IMR-90 (cell line): Measurements from ENCODE around the gene KLHL29. TPM values are rescaled to one million over a fixed set of nuclear protein-coding genes. Genes with fewer than 3 reads are reported as not detected.

Source experiments
- ATAC-seq: fragments of 200-7000 bp; cut with Tn5 transposase; 2 replicates; pipeline ENCODE4 v1.9.1; 2020; ENCODE audit warnings: low read depth, mild to moderate bottlenecking, moderate library complexity
- BruUV-seq: library from RNA; stranded (reverse); fragments of 400-500 nt; replicated peaks from 2 replicates; lab custom pipeline; 2021; lab: Mats Ljungman, UMichigan
- CTCF ChIA-PET: fragments of 300-600 bp; formaldehyde crosslinking; extraction: SDS; loops from one replicate; lab custom pipeline; 2021; ENCODE audit warnings: antibody characterized with exemption; lab: Yijun Ruan, JAX
- POLR2A ChIA-PET: fragments of 300-600 bp; sonication (Branson Sonifier 250); formaldehyde crosslinking; loops from one replicate; lab custom pipeline; 2022; ENCODE audit warnings: antibody characterized with exemption; ENCODE audit not compliant: unreplicated experiment; lab: Charles Lee
- DNase-seq: peaks from one replicate; pipeline ENCODE4 v3.0.0; 2013
- H2AFZ ChIP-seq: replicated peaks from 2 replicates; pipeline ENCODE3; 2013; ENCODE audit warnings: low read length, mild to moderate bottlenecking; ENCODE audit not compliant: poor library complexity
- H2AK5ac ChIP-seq: 2 replicates; pipeline ENCODE4 v1.6.1; 2013; ENCODE audit warnings: low read depth, low read length, inconsistent platforms
- H2AK9ac ChIP-seq: replicated peaks from 2 replicates; pipeline ENCODE3; 2013; ENCODE audit warnings: mild to moderate bottlenecking, low read depth, low read length, moderate library complexity; ENCODE audit not compliant: poor library complexity
- H2BK120ac ChIP-seq: 2 replicates; pipeline ENCODE4 v1.6.1; 2013; ENCODE audit warnings: low read depth, low read length, inconsistent platforms
- H2BK15ac ChIP-seq: 3 replicates; pipeline ENCODE4 v1.6.1; 2013; ENCODE audit warnings: low read depth, low read length, inconsistent platforms
- H2BK20ac ChIP-seq: 2 replicates; pipeline ENCODE4 v1.6.1; 2013; ENCODE audit warnings: low read depth, mild to moderate bottlenecking, inconsistent platforms, low read length, moderate library complexity
- H2BK5ac ChIP-seq: 2 replicates; pipeline ENCODE4 v1.6.1; 2013; ENCODE audit warnings: mild to moderate bottlenecking, low read depth, low read length, inconsistent platforms; ENCODE audit not compliant: poor library complexity, severe bottlenecking
- H3K14ac ChIP-seq: replicated peaks from 2 replicates; pipeline ENCODE4 v1.6.1; 2013; ENCODE audit warnings: low read depth, low read length, inconsistent platforms
- H3K18ac ChIP-seq: 2 replicates; pipeline ENCODE4 v1.6.1; 2013; ENCODE audit warnings: low read depth, low read length, control low read depth
- H3K23ac ChIP-seq: 2 replicates; pipeline ENCODE4 v1.6.1; 2013; ENCODE audit warnings: low read depth, low read length, inconsistent platforms
- H3K27ac ChIP-seq: 2 replicates; pipeline ENCODE4 v1.5.1; 2013; ENCODE audit warnings: mild to moderate bottlenecking, control low read depth, low read length; ENCODE audit not compliant: insufficient read depth
- H3K27me3 ChIP-seq: 2 replicates; pipeline ENCODE4 v1.6.1; 2013; ENCODE audit warnings: low read length; ENCODE audit not compliant: control insufficient read depth, insufficient read depth
- H3K36me3 ChIP-seq: 2 replicates; pipeline ENCODE4 v1.6.1; 2013; ENCODE audit warnings: low read length, mixed read lengths; ENCODE audit not compliant: control insufficient read depth, insufficient read depth
- H3K4ac ChIP-seq: 2 replicates; pipeline ENCODE4 v1.6.1; 2013; ENCODE audit warnings: low read depth, low read length, inconsistent platforms
- H3K4me1 ChIP-seq: 2 replicates; pipeline ENCODE4 v1.6.1; 2013; ENCODE audit warnings: low read length, mixed read lengths; ENCODE audit not compliant: control insufficient read depth, insufficient read depth
- H3K4me2 ChIP-seq: 2 replicates; pipeline ENCODE4 v1.6.1; 2013; ENCODE audit warnings: low read depth, mild to moderate bottlenecking, control low read depth, low read length, moderate library complexity
- H3K4me3 ChIP-seq: 2 replicates; pipeline ENCODE4 v1.5.1; 2013; ENCODE audit warnings: low read depth, mild to moderate bottlenecking, control low read depth, low read length, moderate library complexity; ENCODE audit not compliant: insufficient read depth
- H3K56ac ChIP-seq: 2 replicates; pipeline ENCODE4 v1.6.1; 2013; ENCODE audit warnings: low read length, inconsistent platforms; ENCODE audit not compliant: insufficient read depth; ENCODE audit errors: extremely low read depth
- H3K79me1 ChIP-seq, 2 experiments: 2 replicates each; pipeline ENCODE4 v1.6.1; 2013; ENCODE audit warnings: low read length in 2 of 2, inconsistent platforms in 1 of 2, low read depth in 1 of 2
- H3K9ac ChIP-seq: 2 replicates; pipeline ENCODE4 v1.6.1; 2013; ENCODE audit warnings: low read depth, low read length, control low read depth
- H3K9me1 ChIP-seq: 2 replicates; pipeline ENCODE4 v1.6.1; 2013; ENCODE audit warnings: low read length, inconsistent platforms; ENCODE audit not compliant: insufficient read depth
- H3K9me3 ChIP-seq: 2 replicates; pipeline ENCODE4 v1.6.1; 2013; ENCODE audit warnings: low read length; ENCODE audit not compliant: control insufficient read depth, insufficient read depth
- H4K20me1 ChIP-seq: 2 replicates; pipeline ENCODE4 v1.6.1; 2013; ENCODE audit warnings: low read length, inconsistent platforms; ENCODE audit not compliant: insufficient read depth
- H4K5ac ChIP-seq: 2 replicates; pipeline ENCODE4 v1.6.1; 2013; ENCODE audit warnings: mild to moderate bottlenecking, low read depth, low read length, control low read depth
- H4K8ac ChIP-seq, 2 experiments: 2 replicates each; pipeline ENCODE4 v1.6.1; 2013; ENCODE audit warnings: low read depth in 2 of 2, low read length in 2 of 2, control low read depth in 1 of 2, inconsistent platforms in 1 of 2
- H4K91ac ChIP-seq: 2 replicates; pipeline ENCODE4 v1.6.1; 2013; ENCODE audit warnings: low read depth, low read length, inconsistent platforms; ENCODE audit not compliant: insufficient read depth
- CEBPB ChIP-seq: IDR thresholded peaks from 2 replicates; pipeline ENCODE4 v1.6.1; 2012; ENCODE audit warnings: low read depth, low read length, improper control_type of control experiment
- CHD1 ChIP-seq: IDR thresholded peaks from 2 replicates; pipeline ENCODE4 v1.6.1; 2012; ENCODE audit warnings: low read depth, low read length, improper control_type of control experiment
- FOS ChIP-seq: fragments of 150-350 bp; IDR thresholded peaks from 2 replicates; pipeline ENCODE4 v1.6.1; 2016; ENCODE audit warnings: low read depth, low read length
- MAFK ChIP-seq: IDR thresholded peaks from 2 replicates; pipeline ENCODE4 v1.6.1; 2012; ENCODE audit warnings: low read depth, low read length, improper control_type of control experiment
- MAZ ChIP-seq: IDR thresholded peaks from 2 replicates; pipeline ENCODE4 v1.6.1; 2012; ENCODE audit warnings: low read depth, mild to moderate bottlenecking, low read length, improper control_type of control experiment, moderate library complexity, borderline replicate concordance
- MXI1 ChIP-seq: IDR thresholded peaks from 2 replicates; pipeline ENCODE4 v1.6.1; 2012; ENCODE audit warnings: low read depth, mild to moderate bottlenecking, low read length, moderate library complexity, borderline replicate concordance
- NFE2L2 ChIP-seq: fragments of 150-350 bp; IDR thresholded peaks from 2 replicates; pipeline ENCODE4 v1.6.1; 2016; ENCODE audit warnings: low read depth, mild to moderate bottlenecking, low read length
- POLR2A ChIP-seq: IDR thresholded peaks from 2 replicates; pipeline ENCODE4 v1.6.1; 2012; ENCODE audit warnings: mild to moderate bottlenecking, low read depth, low read length
- RAD21 ChIP-seq: IDR thresholded peaks from 2 replicates; pipeline ENCODE4 v1.6.1; 2012; ENCODE audit warnings: low read length, improper control_type of control experiment
- RFX5 ChIP-seq: IDR thresholded peaks from 2 replicates; pipeline ENCODE4 v1.8.0; 2012; ENCODE audit warnings: low read depth, mild to moderate bottlenecking, low read length, moderate library complexity
- SMC3 ChIP-seq: fragments of 150-350 bp; IDR thresholded peaks from 2 replicates; pipeline ENCODE4 v1.6.1; 2016; ENCODE audit warnings: low read depth, mild to moderate bottlenecking, antibody characterized with exemption, low read length, moderate library complexity
- WGBS, 2 experiments: methylation state at CpG; one replicate each; pipeline versions ENCODE4 v1.1.5 to v1.1.7; 2013; ENCODE audit warnings: missing lambda C conversion rate in 2 of 2; ENCODE audit not compliant: insufficient read length in 1 of 2; ENCODE audit errors: extremely low coverage in 2 of 2; 5-methylcytosine and 5-hydroxymethylcytosine counted together
- dilution Hi-C: fragments of 300-500 bp; cut with HindIII; formaldehyde crosslinking; loops from one replicate; pipeline ENCODE4 v1.14.3; 2018; ENCODE audit warnings: low sequenced_read_pairs; ENCODE audit not compliant: unreplicated experiment
- in situ Hi-C: fragments of 300-500 bp; cut with MboI; formaldehyde crosslinking; loops from 3 replicates; pipeline ENCODE4 v1.14.3; 2019; ENCODE audit warnings: low sequenced_read_pairs, inconsistent platforms, mixed read lengths
- intact Hi-C: fragments of 100-400 bp; cut with micrococcal nuclease; formaldehyde crosslinking; loops from 2 replicates; pipeline ENCODE4 v1.10.0; 2022
- polyA plus RNA-seq, 3 experiments: library from polyadenylated mRNA; depleted of rRNA; stranded (reverse); fragments of >200 nt; gene quantifications; 2 replicates each; pipeline ENCODE4 v1.2.3, GENCODE V29; 2012; ENCODE audit warnings: low replicate concordance in 1 of 3
- total RNA-seq: library from RNA; depleted of rRNA; stranded (reverse); fragments of >200 nt; gene quantifications from 2 replicates; pipeline ENCODE4 v1.2.3, GENCODE V29; 2012
- TF ChIP-seq, protein P1 (sequence below): fragments of 150-350 bp; IDR thresholded peaks from 2 replicates; pipeline ENCODE4 v1.6.1; 2017; ENCODE audit warnings: mild to moderate bottlenecking, antibody characterized with exemption, low read length, low read depth
- TF ChIP-seq, protein P2 (sequence below): conservative IDR thresholded peaks from 2 replicates; pipeline ENCODE4 v1.5.1; 2012; ENCODE audit warnings: mild to moderate bottlenecking, low read depth, low read length, improper control_type of control experiment
- TF ChIP-seq, protein P3 (sequence below): fragments of 150-350 bp; IDR thresholded peaks from 2 replicates; pipeline ENCODE4 v1.6.1; 2016; ENCODE audit warnings: low read depth, mild to moderate bottlenecking, low read length, moderate library complexity, borderline replicate concordance

KLHL29 gene
- total and polyA plus RNA-seq, 2 of the 4 experiments (the other 2 are of a cell fraction), result 2.0 to 8.0 TPM

DNA sequence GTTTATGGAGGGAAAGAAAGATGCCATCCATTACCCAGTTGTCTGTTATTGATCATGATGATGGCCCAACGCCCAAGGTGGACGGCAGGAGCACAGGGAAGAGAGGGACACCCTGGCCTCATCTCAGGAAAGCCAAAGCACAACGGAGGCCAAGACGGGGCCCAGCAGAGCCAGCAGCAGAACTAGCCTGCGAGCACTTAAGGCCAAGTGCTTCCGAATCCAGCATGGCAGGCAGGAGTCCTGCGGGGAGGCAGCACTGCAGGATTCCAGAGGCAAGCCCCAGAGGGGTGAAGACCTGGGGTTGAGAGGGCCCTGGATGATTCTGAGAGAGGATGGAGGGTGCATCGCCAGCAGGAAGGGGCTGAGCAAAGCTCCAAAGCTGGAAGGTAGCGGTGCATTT lies 28.3 kb upstream of the KLHL29 start:
- WGBS, 2 experiments, result 87% methylated on average over 5 of the region's 9 CpGs; no CpG with 5 or more reads in 1 of the 2 experiments
- dilution Hi-C loops, result no loop called here
- no peak for TF ChIP-seq MXI1
- TF ChIP-seq, protein P1, sequence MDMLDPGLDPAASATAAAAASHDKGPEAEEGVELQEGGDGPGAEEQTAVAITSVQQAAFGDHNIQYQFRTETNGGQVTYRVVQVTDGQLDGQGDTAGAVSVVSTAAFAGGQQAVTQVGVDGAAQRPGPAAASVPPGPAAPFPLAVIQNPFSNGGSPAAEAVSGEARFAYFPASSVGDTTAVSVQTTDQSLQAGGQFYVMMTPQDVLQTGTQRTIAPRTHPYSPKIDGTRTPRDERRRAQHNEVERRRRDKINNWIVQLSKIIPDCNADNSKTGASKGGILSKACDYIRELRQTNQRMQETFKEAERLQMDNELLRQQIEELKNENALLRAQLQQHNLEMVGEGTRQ, result no peak
- no peak for TF ChIP-seq SMC3
- TF ChIP-seq, protein P2, sequence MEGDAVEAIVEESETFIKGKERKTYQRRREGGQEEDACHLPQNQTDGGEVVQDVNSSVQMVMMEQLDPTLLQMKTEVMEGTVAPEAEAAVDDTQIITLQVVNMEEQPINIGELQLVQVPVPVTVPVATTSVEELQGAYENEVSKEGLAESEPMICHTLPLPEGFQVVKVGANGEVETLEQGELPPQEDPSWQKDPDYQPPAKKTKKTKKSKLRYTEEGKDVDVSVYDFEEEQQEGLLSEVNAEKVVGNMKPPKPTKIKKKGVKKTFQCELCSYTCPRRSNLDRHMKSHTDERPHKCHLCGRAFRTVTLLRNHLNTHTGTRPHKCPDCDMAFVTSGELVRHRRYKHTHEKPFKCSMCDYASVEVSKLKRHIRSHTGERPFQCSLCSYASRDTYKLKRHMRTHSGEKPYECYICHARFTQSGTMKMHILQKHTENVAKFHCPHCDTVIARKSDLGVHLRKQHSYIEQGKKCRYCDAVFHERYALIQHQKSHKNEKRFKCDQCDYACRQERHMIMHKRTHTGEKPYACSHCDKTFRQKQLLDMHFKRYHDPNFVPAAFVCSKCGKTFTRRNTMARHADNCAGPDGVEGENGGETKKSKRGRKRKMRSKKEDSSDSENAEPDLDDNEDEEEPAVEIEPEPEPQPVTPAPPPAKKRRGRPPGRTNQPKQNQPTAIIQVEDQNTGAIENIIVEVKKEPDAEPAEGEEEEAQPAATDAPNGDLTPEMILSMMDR, result no peak
- TF ChIP-seq MAFK, result no peak
- no peak for TF ChIP-seq MAZ
- no peak for TF ChIP-seq RFX5
- TF ChIP-seq NFE2L2, result no peak
- no peak for TF ChIP-seq CEBPB
- TF ChIP-seq, protein P3, sequence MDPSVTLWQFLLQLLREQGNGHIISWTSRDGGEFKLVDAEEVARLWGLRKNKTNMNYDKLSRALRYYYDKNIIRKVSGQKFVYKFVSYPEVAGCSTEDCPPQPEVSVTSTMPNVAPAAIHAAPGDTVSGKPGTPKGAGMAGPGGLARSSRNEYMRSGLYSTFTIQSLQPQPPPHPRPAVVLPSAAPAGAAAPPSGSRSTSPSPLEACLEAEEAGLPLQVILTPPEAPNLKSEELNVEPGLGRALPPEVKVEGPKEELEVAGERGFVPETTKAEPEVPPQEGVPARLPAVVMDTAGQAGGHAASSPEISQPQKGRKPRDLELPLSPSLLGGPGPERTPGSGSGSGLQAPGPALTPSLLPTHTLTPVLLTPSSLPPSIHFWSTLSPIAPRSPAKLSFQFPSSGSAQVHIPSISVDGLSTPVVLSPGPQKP, result no peak
- TF ChIP-seq POLR2A, result no peak
- no peak for TF ChIP-seq CHD1
- TF ChIP-seq FOS, result no peak
- no peak for TF ChIP-seq RAD21
- Histone ChIP-seq H2AK9ac (no peak overlapping the region), H3K27me3 (peaks cover 17% of the 10 kb centered on the region), H3K23ac (no peak overlapping the region), H3K9me1 (no peaks in the 10 kb centered on the region), H3K4ac (no peak overlapping the region), H3K36me3 (no peaks in the 10 kb centered on the region), H4K20me1 (no peaks in the 10 kb centered on the region), H4K5ac (no peak overlapping the region), H2AFZ (no peak overlapping the region), H4K8ac (no peak overlapping the region), H4K91ac (no peak overlapping the region), H3K9me3 (no peaks in the 10 kb centered on the region), H3K56ac (no peak overlapping the region), H2BK5ac (no peak overlapping the region), H3K4me3 (no peak overlapping the region), H3K9ac (no peak overlapping the region), H3K4me1 (no peaks in the 10 kb centered on the region), H3K27ac (no peak overlapping the region), H2BK120ac (no peak overlapping the region), H2BK15ac (no peak overlapping the region), H2BK20ac (no peak overlapping the region), H3K14ac (no peak overlapping the region), H3K79me1 (no peaks in the 10 kb centered on the region), H3K18ac (no peak overlapping the region), H3K4me2 (no peak overlapping the region), H2AK5ac (no peak overlapping the region)
- ChIA-PET CTCF (no interaction called here), POLR2A (no interaction called here)
- intact Hi-C loops, result no loop called here
- no TSS peak for BruUV-seq
- ATAC-seq (no peak), DNase-seq (no peak)
- in situ Hi-C loops, result no loop called here
